ENCODE data around the gene SERINC5. TPM values are rescaled to one million over a fixed set of nuclear protein-coding genes. Genes with fewer than 3 reads are reported as not detected.

The SERINC5 gene
- polyA plus RNA-seq, 1 of the 3 experiments (the other 2 are of a cell fraction) = 4.5 TPM

GRCh38 chr5:80116465-80116864 lies 139.4 kb downstream of the SERINC5 start (continued):
- TF ChIP-seq CTCF (IDR thresholded peaks at IDR 0.05) = no peak
- no peak for TF ChIP-seq FOXM1 (IDR thresholded peaks at IDR 0.05; ENCODE audit: low read depth)

DNA sequence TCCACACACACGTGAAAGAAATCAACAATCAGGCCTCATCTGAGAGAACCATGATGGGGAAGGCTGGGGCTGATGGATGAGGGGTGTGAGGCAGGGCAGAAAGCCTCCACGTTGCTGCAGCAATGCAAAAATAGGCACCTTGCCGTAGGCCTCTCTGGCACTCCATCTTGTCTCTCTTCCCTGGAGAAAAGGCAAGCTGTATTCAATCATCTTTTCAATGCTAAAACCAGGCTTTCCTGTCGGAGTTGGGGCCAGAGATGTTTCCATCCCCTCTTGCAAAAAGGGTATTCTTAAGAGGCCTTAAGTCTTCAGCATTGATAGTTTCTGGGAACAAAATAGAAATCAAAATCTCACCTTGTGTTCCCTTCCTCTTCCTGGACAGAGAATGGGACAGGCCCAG lies 139.8 kb downstream of the SERINC5 start:
- Histone ChIP-seq H3K4me1 (ENCODE audit: control insufficient read depth in 1 of 2, insufficient read depth in 2 of 2, low read depth in 1 of 2, low read length in 1 of 2) (no peaks in the 10 kb centered on the region; a peak in 1 of 4 replicates), H3K4me3 (ENCODE audit: low read depth in 2 of 2, low read length in 1 of 2) (no peak overlapping the region), H3K27me3 (ENCODE audit: insufficient read depth) (no peaks in the 10 kb centered on the region), H3K79me2 (ENCODE audit: insufficient read depth) (no peaks in the 10 kb centered on the region), H3K36me3 (replicated peaks in 1 of 2; ENCODE audit: control insufficient read depth in 1 of 2, insufficient read depth in 2 of 2, low read length in 1 of 2) (no peaks in the 10 kb centered on the region), H2AFZ (ENCODE audit: low read depth) (no peak overlapping the region), H4K20me1 (ENCODE audit: insufficient read depth) (no peaks in the 10 kb centered on the region), H3F3A (replicated peaks; ENCODE audit: insufficient read depth) (no peaks in the 10 kb centered on the region), H3K4me2 (no peak overlapping the region), H3K9ac (no peak overlapping the region), H3K9me2 (no peaks in the 10 kb centered on the region), H3K9me3 (no peaks in the 10 kb centered on the region), H3K27ac (ENCODE audit: low read depth in 2 of 2, low read length in 1 of 2) (no peak overlapping the region)
- no peak for DNase-seq
- 51% methylated on average over 4 of the region's 4 CpGs for WGBS (ENCODE audit: low lambda C conversion rate)
- POLR2A ChIA-PET = no interaction called here
- TF ChIP-seq ELF1 (IDR thresholded peaks at IDR 0.05) (no peak), IRF3 (IDR thresholded peaks at IDR 0.05; ENCODE audit: low read depth, low read length) (no peak)
- CTCF ChIA-PET = no interaction called here

DNA sequence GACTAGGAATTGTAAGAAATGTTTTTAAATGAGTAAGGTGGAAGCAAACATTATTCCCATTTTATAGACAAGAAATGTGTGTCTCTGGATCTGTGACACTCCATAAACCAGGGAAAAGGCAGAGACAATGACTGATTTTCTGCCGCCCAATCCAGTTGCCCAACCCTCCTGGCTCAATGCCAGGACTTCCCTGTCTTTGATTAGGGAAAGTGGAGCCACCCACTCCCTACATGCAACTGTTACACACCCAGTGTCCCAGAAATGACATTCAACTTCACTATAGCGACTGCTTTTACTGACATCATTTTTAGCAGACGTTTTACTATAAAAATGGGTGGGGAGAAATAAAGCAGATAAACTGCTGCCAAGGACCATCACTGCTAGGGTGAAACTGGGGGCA lies 141.0 kb downstream of the SERINC5 start:
- Histone ChIP-seq H3K4me3 (ENCODE audit: low read depth in 2 of 2, low read length in 1 of 2) (no peak overlapping the region), H3K36me3 (replicated peaks in 1 of 2; ENCODE audit: control insufficient read depth in 1 of 2, insufficient read depth in 2 of 2, low read length in 1 of 2) (no peaks in the 10 kb centered on the region), H3K9me3 (no peaks in the 10 kb centered on the region), H3K9me2 (no peaks in the 10 kb centered on the region), H3K27ac (ENCODE audit: low read depth in 2 of 2, low read length in 1 of 2) (no peak overlapping the region), H3K79me2 (ENCODE audit: insufficient read depth) (no peaks in the 10 kb centered on the region), H3K4me2 (no peak overlapping the region), H2AFZ (ENCODE audit: low read depth) (no peak overlapping the region), H3K4me1 (ENCODE audit: control insufficient read depth in 1 of 2, insufficient read depth in 2 of 2, low read depth in 1 of 2, low read length in 1 of 2) (peaks cover 0 to 11% of the 10 kb centered on the region in 2 experiments; a peak in 1 of 4 replicates), H3K9ac (no peak overlapping the region), H4K20me1 (ENCODE audit: insufficient read depth) (no peaks in the 10 kb centered on the region), H3F3A (replicated peaks; ENCODE audit: insufficient read depth) (no peaks in the 10 kb centered on the region), H3K27me3 (ENCODE audit: insufficient read depth) (no peaks in the 10 kb centered on the region)
- ChIA-PET POLR2A (no interaction called here), CTCF (interaction anchor here (0.7 to 1.3 kb wide), 3 partner anchors 13 to 160 kb away, joined by 3 read pairs; no protein-coding TSS in a partner anchor)
- 69% methylated on average over 3 of the region's 3 CpGs for WGBS (ENCODE audit: low lambda C conversion rate)
- no peak for TF ChIP-seq EZH2phosphoT487 (IDR thresholded peaks at IDR 0.05; ENCODE audit: borderline replicate concordance, low read depth)
- no peak for TF ChIP-seq GATA2 (CRISPR knock-in tag; IDR thresholded peaks at IDR 0.05)
- no peak for TF ChIP-seq FOXJ3 (CRISPR knock-in tag; IDR thresholded peaks at IDR 0.05)
- no peak for TF ChIP-seq GABPA (IDR thresholded peaks at IDR 0.05; ENCODE audit: low read depth)
- TF ChIP-seq RFX5 (IDR thresholded peaks at IDR 0.05; ENCODE audit: low read length) = no peak
- TF ChIP-seq TCF12 (IDR thresholded peaks at IDR 0.05) = no peak
- TF ChIP-seq NFIC (IDR thresholded peaks at IDR 0.05; ENCODE audit: borderline replicate concordance) = no peak
- TF ChIP-seq RXRA (IDR thresholded peaks at IDR 0.05; ENCODE audit: borderline replicate concordance, low read depth) = no peak
- TF ChIP-seq FOXM1 (IDR thresholded peaks at IDR 0.05; ENCODE audit: low read depth) = no peak
- no peak for TF ChIP-seq MAX (IDR thresholded peaks at IDR 0.05; ENCODE audit: low read depth)
- TF ChIP-seq TEAD4 (IDR thresholded peaks at IDR 0.05; ENCODE audit: borderline replicate concordance, insufficient read depth) = no peak
- TF ChIP-seq, protein P1, sequence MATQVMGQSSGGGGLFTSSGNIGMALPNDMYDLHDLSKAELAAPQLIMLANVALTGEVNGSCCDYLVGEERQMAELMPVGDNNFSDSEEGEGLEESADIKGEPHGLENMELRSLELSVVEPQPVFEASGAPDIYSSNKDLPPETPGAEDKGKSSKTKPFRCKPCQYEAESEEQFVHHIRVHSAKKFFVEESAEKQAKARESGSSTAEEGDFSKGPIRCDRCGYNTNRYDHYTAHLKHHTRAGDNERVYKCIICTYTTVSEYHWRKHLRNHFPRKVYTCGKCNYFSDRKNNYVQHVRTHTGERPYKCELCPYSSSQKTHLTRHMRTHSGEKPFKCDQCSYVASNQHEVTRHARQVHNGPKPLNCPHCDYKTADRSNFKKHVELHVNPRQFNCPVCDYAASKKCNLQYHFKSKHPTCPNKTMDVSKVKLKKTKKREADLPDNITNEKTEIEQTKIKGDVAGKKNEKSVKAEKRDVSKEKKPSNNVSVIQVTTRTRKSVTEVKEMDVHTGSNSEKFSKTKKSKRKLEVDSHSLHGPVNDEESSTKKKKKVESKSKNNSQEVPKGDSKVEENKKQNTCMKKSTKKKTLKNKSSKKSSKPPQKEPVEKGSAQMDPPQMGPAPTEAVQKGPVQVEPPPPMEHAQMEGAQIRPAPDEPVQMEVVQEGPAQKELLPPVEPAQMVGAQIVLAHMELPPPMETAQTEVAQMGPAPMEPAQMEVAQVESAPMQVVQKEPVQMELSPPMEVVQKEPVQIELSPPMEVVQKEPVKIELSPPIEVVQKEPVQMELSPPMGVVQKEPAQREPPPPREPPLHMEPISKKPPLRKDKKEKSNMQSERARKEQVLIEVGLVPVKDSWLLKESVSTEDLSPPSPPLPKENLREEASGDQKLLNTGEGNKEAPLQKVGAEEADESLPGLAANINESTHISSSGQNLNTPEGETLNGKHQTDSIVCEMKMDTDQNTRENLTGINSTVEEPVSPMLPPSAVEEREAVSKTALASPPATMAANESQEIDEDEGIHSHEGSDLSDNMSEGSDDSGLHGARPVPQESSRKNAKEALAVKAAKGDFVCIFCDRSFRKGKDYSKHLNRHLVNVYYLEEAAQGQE (IDR thresholded peaks at IDR 0.05; ENCODE audit: low read depth, low read length) = no peak
- TF ChIP-seq MEF2A (IDR thresholded peaks at IDR 0.05; ENCODE audit: borderline replicate concordance, low read depth) = no peak
- DNase-seq = no peak
